ENCODE data around the gene TMEM184B.
"Not testable (repeated sequence)": the region's sequence is repeated elsewhere in the genome, so short reads cannot be mapped to it uniquely, and the experiment has no call there.

Gene TMEM184B

DNA sequence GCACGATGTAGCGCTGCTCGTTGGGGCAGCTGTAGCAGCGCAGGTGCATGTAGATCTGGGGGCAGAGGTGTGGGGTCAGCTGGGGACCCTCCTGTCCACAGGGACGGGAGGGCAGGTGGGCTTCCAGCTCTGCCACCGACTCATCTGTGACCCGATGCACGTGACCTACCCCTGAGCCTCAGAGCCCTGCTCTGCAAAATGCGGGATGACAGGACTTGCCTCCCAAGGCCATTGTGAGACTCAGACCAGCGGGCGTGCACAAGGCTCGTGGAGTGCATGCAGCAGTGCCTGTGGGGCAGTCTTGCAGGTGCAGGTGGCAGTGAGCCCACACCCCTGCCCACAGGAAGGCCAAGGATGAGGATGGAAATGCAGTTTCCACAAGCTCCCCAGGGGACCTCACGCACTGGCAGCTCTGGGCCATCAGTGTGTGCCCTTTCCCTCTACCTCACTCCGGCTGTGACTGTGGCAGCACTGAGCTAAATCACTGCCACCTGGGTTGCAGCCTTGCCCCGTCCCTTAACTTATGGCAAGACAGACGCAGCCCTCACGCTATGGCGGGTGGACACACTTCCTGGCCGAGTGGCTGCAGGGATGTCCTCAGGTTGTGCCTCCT is 26.7 kb downstream of the TMEM184B start:
- no peak for DNase-seq

DNA sequence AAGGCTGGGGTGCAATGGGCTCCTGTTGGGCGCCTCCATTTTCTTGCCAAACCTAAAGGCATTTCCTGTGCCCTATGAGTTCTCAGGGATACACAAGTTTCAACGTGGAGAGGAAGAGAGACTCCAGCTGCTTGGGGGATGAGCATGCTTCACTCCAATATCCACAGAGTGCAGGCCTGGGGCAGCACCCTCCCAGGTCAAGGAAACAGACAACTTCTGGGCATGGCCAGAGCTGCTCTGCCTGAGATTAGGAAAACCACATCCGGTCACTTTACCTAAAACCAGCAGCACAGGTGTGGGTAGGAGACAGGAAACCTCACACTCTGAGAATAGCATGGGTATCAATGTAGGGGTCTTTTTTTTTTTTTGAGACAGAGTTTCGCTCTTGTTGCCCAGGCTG is 28.7 kb downstream of the TMEM184B start:
- DNase-seq: no peak

- DNase-seq: no peak
Observed at GRCh38 chr22:38243007-38243765, 29.6 kb downstream of the TMEM184B start.

DNA sequence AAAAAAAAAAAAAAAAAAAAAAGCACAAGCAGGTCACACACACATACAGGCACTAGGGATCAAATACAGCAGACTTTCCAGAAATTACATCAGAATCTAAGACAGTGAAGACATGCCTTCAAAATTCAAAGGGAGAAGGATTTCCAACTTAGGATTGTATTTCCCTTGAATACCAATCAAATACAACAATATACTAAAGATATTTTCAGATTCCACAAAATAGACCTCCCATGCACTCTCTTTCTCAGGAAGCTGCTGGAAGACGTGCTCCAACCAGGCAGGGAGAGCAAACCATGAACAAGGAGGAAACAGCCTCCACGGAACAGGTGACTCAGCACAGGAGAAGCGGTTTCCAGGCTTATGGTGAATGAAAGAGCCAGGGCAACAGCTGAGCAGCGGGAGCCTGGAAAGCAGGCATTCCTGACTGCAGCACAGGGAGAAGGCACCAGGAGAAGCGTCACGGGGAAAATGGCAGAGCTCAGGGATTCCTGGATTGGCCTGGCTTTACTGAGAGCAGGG is 32.0 kb downstream of the TMEM184B start:
- no peak for DNase-seq

- no peak for DNase-seq
Observed at GRCh38 chr22:38239101-38239761, 33.6 kb downstream of the TMEM184B start.

GRCh38 chr22:38238519-38239071 is 34.2 kb downstream of the TMEM184B start:
- DNase-seq: no peak

DNA sequence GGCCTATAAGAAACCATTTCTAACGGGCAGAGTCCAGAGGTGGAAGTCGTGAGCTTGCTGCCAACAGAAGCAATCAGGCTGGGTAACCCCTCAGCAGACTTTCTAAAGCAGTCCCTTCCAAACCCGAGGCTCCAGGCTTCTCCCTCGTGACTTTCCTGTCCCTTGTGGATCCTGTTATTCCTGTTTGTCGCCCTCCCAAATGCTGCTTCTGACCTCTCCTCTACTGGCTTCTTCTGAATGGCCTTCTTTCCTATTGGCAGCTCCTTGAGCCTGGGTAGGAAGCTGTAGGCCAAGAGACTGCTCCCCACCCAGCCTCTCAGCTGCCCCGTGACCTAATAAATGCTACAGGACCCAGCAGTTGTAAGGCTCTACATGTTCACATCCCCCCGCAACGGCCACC is 36.0 kb downstream of the TMEM184B start:
- DNase-seq: no peak

DNA sequence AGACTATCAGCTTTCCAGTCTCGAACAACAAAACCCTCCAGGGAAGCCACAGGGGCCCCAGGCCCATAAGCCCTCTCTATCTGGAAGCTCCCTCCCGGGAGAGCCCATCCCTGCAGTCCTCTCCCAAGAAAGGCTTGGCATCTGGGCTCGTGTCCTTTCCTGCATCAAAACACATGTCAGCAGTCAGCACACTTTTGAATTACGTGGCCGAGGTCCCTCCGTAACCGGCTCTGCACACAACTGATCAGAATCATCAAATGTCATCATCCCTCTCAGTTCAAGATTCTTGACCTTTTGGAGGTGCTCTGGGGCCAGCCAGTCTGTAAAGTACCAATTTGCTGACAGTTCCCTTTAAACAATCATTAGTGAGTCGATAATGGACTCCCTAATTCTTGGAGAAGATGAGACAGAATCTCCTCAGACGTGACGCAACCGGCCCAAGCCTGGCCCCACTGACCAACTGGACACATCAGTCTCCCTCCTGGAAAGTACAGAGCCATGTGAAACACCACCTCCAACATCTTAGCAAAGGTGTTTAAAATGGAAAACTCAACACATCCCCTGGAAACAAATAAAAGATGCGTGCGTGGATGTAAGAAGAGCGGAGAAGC is 37.5 kb downstream of the TMEM184B start:
- DNase-seq: no peak

DNA sequence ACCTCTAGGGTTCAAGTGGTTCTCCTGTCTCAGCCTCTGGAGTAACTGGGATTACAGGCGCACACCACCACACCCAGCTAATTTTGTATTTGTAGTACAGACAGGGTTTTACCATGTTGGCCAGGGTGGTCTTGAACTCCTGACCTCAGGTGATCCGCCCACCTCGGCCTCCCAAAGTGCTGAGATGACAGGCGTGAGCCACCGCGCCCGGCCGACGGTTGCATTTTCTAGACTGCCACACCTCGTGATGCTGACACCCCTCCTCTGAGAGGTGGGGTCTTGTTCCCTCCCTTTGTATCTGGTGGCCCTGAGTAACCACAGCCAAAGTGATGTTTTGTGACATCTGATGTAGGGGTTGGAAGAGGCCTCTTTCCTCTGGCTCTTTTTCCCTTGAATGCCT is 39.0 kb downstream of the TMEM184B start:
- DNase-seq: not testable (repeated sequence)

- no peak for DNase-seq
Observed at GRCh38 chr22:38233427-38233826, 39.4 kb downstream of the TMEM184B start.

- no peak for DNase-seq
Observed at GRCh38 chr22:38232196-38232595, 40.6 kb downstream of the TMEM184B start.

- DNase-seq: no peak
Observed at GRCh38 chr22:38230916-38231315, 41.9 kb downstream of the TMEM184B start.

DNA sequence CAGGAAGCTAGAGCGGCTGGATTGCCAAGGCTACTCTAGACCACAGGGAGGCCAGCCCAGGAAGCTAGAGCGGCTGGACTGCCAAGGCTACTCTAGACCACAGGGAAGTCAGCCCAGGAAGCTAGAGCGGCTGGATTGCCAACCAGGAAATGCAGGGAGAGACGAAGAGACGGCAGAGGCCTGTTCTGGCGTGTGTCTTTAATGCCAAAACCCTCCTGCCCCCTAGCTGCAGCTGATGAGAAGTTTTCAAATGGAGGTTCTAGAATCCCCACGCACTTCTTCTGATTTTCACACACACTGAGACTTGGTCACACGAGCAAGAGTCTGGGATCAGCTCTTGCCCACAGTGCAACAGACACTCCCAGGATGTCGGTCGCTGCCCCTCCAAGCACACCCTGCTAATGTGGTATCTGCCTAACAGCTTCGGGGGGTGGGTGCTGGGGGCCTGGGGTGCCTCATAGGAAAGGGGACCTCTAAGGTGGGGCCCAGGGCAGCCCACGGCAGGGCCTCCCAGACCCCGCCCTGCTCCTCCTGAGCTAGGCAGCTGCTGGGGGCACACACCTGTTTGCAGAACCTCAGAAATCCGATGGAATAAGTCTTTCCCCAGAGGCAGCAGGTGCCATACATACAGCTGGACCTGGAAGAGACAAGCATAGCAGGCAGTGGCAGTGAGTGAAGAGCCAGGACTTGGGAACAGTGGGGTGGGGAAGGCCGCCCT is 42.5 kb downstream of the TMEM184B start:
- DNase-seq: peak; percentile 37

- DNase-seq: no peak
Observed at GRCh38 chr22:38228873-38229740, 43.7 kb downstream of the TMEM184B start.

- no peak for DNase-seq
Observed at GRCh38 chr22:38228326-38228872, 44.4 kb downstream of the TMEM184B start.

DNA sequence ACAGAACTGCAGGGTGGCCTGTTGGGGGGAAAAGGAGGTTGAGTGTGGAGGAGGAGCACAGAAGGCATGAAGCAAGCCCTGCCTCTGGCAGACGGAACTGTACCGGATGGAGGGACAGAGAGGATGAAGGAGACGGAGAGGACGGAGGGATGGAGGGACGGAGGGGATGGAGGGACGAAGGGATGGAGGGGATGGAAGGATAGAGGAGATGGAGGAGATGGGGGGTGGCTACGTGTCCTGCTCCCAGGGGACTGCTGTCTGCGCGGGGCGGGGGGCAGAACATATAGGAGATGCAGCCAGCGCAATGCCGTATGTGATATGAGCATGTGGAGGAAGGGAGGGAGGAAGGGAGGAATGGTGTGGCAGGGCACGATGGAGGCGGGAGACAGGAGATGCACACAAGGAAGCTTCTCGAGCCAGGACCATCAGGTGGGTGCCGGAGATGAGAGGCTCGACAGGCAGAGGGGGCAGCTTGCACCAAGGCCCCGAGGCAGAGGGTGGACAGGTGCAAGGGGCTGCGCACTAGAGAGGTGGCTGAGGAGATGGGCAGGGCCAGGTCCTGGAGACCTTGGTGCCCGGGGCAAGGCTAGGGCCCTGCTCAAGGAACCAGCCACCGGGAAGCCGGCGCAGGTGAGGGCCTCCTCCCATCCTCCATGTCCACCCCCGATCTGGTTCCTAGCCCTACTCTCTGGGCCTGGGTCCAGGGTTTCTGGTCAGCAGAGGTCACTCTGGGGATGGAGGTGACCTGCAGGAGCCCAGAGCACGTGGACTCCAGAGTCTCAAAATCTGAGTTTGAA is 45.8 kb downstream of the TMEM184B start:
- DNase-seq: no peak

DNA sequence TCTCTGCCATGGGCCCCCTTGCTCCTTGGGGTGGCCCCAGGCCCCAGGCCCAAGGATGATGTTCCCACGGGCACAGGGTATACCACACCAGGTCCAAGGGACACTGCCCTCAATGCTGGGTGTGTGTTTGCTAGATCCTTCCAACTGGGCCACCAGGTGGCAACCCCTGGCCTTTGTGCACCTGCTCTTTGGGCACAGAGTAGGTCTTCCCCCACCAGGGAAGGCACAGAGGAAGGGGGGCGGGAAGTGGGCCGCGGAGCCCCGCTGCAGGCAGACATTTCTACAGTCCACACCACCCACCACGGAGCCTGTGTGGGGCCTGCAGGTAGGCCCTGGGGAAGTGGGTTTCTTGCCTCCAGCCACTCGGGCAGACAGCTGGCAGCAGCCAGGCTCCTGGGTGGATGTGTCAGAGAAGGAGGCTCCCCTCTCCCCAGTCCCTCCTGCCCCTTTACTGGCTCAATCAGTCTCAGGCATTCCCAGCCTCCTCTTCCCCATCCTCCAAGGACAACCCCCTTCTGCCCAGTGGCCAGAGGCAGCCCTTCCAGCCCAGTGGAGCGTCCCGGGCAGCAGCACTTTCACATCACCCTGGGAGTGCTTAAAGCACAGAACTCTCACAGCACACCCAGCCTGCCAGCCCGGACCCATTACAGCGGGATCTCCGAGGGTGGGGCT is 49.4 kb downstream of the TMEM184B start:
- no peak for DNase-seq

- DNase-seq: no peak
Observed at GRCh38 chr22:38222797-38223119, 50.1 kb downstream of the TMEM184B start.

DNA sequence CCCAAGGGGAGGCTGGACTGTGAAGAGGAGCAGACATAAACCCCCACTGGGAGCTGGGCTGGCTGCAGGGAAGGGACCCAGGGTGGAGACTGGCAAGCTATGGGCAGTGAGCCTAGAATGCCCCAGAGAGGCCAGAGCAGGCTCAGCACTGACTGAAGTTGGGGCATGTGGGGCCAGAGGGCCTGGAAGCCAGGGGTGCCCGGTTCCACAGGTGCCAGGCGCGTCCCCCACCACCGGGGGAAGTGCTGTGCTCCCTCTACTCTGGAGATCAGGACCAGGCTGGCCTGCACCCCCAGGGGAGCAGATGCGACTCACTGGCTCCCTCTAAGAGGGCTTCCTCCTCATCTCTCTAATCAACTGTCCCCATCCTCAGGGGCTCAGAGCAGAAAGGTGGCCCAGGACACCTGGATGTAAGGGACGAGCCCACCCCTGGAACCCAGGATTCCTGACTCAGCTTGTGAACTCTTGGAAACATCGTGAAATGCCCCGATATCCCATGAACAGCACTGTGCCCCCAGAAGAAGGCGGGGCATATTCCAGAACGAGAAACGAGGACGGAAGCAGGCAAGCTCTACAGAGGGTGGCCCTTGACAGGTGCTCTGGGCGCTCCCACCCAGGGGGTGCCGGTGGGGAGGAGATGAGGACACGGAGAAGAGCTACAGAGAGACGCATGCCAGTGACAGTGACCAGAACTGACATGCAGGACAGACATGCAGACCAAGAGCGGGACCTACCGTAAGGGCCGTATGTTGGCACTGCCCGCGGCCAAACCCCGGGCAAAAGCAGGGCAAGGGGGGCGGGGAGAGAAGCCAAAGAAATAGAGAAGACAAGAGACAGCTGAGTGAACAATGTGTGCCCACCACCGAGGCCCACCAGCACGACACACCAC is 50.7 kb downstream of the TMEM184B start:
- no peak for DNase-seq

Data from stimulated activated CD4-positive, alpha-beta T cell treated with anti-CD3 and anti-CD28 coated beads, Interleukin-15, amount 100 ng/mL, for 24 hours (primary cell).